Measurements from ENCODE around the gene DNAJC12. TPM values are rescaled to one million over a fixed set of nuclear protein-coding genes. Genes with fewer than 3 reads are reported as not detected.

DNAJC12 gene
- total and polyA plus RNA-seq, 8 donors = 8.7 to 35.5 (median 20.6) TPM

DNA sequence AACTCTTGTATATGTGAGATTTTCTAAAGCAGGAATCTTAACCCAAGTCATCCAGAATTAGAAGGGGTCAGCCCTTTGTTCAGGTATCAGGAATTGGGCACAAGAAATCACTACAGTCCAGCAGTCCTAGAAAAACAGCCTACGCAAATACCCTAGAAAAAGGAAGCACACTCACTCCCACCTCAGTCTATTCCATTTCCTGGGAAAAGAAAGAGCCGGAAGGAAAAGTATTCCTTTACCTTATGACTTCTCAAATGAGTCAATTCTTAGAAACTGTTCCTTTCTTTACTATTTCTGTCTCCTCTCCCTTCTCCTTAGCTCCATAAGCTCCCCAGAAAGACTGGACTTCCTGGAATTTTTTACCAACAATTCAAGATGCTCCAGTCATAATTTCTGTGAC lies 62.7 kb downstream of the DNAJC12 start:
- H3K4me3 ChIP-seq = no peak overlapping the region
- intact Hi-C loops (cut with DNase I) = no loop called here
- no peaks in the 10 kb centered on the region for H3K4me1 ChIP-seq
- ATAC-seq = no peak
- no peak overlapping the region for H3K27ac ChIP-seq
- no peaks in the 10 kb centered on the region for H3K9me3 ChIP-seq
- TF ChIP-seq, protein P1, sequence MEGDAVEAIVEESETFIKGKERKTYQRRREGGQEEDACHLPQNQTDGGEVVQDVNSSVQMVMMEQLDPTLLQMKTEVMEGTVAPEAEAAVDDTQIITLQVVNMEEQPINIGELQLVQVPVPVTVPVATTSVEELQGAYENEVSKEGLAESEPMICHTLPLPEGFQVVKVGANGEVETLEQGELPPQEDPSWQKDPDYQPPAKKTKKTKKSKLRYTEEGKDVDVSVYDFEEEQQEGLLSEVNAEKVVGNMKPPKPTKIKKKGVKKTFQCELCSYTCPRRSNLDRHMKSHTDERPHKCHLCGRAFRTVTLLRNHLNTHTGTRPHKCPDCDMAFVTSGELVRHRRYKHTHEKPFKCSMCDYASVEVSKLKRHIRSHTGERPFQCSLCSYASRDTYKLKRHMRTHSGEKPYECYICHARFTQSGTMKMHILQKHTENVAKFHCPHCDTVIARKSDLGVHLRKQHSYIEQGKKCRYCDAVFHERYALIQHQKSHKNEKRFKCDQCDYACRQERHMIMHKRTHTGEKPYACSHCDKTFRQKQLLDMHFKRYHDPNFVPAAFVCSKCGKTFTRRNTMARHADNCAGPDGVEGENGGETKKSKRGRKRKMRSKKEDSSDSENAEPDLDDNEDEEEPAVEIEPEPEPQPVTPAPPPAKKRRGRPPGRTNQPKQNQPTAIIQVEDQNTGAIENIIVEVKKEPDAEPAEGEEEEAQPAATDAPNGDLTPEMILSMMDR (IDR thresholded peaks at IDR 0.05) = no peak
- no peaks in the 10 kb centered on the region for H3K27me3 ChIP-seq
- no peaks in the 10 kb centered on the region for H3K36me3 ChIP-seq
- FAIRE-seq = no peak
- no peak for DNase-seq
- 79 to 81% methylated on average over 2 of the region's 2 CpGs for WGBS, 2 donors

DNA sequence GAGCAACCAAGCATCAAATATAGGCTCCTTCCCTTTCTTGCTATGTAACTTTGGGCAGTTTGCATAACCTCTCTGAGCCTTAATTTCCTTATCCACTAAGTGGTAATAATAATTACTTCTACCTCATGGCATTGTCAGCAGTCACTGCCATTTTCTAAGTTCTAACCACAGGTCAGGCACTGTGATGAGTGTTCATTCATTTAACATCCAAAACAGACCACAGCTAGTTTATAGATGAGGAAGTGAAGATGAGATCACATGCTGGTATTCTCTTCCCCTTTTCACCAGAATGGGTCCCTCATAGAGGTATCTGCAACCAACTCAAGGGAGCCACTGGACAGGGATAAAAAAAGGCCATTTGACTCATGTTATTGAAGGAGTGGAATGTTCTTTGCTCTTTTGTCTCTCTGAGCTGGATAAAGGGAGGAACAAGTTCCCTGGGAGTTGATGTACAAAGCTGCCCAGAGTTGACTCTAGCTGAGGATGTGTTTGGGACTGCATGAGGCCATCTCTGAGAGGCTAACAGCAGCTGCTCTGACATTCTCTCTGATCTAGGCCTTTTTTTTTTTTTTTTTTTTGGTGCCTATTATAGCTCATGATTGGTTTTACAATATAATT lies 65.0 kb downstream of the DNAJC12 start:
- Histone ChIP-seq H3K27me3 (no peaks in the 10 kb centered on the region), H3K36me3 (no peaks in the 10 kb centered on the region), H3K9me3 (no peaks in the 10 kb centered on the region), H3K4me1 (no peaks in the 10 kb centered on the region), H3K27ac (no peak overlapping the region), H3K4me3 (no peak overlapping the region)
- no peak for FAIRE-seq
- intact Hi-C loops (cut with DNase I) = no loop called here
- TF ChIP-seq, protein P1 (IDR thresholded peaks at IDR 0.05) = no peak
- no peak for DNase-seq
- peak in 2 of 4 donors; percentile 59 to 74 for ATAC-seq

DNA sequence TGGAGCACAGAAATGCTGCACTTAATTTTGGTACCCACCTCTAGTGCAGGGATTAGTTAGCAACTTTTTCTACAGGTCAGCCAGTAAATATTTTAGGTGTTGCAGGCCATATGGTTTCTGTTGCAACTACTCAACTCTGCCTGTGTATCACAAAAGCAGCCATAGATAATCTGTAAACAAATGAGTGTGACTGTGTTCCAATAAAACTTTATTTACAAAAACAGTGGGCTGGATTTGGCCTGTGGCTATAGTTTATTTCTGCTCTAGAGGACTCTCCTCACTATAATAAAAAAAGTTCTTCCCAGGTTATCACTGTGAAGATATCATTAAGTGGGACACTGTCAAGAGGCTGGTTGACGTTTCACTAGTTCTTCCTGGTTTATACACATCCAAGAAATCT lies 65.8 kb downstream of the DNAJC12 start:
- FAIRE-seq (no peak), ATAC-seq (no peak), DNase-seq (no peak)
- H3K36me3 ChIP-seq = no peaks in the 10 kb centered on the region
- no peaks in the 10 kb centered on the region for H3K27me3 ChIP-seq
- no peaks in the 10 kb centered on the region for H3K9me3 ChIP-seq
- WGBS, 2 donors = 82 to 89% methylated on average over 1 of the region's 1 CpG
- intact Hi-C loops (cut with DNase I) = no loop called here
- no peak overlapping the region for H3K4me3 ChIP-seq
- H3K4me1 ChIP-seq = no peaks in the 10 kb centered on the region
- TF ChIP-seq, protein P1 (IDR thresholded peaks at IDR 0.05) = no peak
- no peak overlapping the region for H3K27ac ChIP-seq

DNA sequence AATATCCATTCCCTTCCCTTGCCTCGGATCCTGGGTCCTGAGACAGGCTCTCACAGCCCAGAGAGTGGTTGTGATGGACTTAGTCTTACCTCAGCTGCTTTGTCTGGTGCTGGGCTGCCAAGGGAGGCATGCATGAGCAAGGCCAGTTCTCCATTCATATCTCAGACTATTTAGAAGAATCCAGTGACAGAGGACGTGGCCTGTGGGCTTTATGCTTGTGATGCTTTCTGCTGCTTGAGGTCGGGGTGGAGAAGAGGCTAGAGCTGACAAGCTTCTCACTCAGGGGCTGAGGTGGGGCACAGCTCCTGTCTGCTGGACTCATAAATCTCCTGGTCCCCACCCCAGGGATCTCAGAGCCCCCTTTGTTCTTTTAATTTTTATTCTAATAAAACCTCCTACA lies 66.8 kb downstream of the DNAJC12 start:
- FAIRE-seq = no peak
- H3K9me3 ChIP-seq = no peaks in the 10 kb centered on the region
- intact Hi-C loops (cut with DNase I) = no loop called here
- ATAC-seq = no peak
- no peak overlapping the region for H3K27ac ChIP-seq
- 65 to 84% methylated on average over 3 of the region's 3 CpGs for WGBS, 2 donors
- no peaks in the 10 kb centered on the region for H3K36me3 ChIP-seq
- H3K4me1 ChIP-seq = no peaks in the 10 kb centered on the region
- no peak overlapping the region for H3K4me3 ChIP-seq
- TF ChIP-seq, protein P1 (IDR thresholded peaks at IDR 0.05) = no peak
- DNase-seq = no peak
- no peaks in the 10 kb centered on the region for H3K27me3 ChIP-seq

DNA sequence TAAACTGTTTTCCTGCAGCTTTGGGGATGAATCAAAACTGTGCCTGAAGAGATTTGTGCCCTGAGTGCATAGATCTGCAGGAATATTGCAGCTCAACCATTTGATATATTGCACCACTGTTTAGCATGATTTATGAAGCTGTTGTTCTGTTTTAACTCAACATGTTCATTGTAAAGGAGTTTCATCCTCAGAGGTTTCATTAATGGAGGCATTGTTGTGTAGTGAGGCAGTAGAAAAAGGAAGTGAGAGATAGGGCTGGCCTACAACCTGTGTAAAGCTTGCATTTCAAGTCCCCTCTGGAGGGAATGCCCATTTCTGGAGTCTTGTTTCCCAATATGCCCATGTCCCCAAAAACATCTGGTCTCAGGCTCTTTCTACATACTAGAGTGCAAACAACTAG lies 67.5 kb downstream of the DNAJC12 start:
- H3K27me3 ChIP-seq = no peaks in the 10 kb centered on the region
- no peaks in the 10 kb centered on the region for H3K9me3 ChIP-seq
- TF ChIP-seq, protein P1 (IDR thresholded peaks at IDR 0.05) = no peak
- ATAC-seq (peak in 1 of 4 donors; percentile 22), DNase-seq (no peak), FAIRE-seq (no peak)
- no peaks in the 10 kb centered on the region for H3K36me3 ChIP-seq
- no peak overlapping the region for H3K27ac ChIP-seq
- H3K4me3 ChIP-seq = no peak overlapping the region
- no peaks in the 10 kb centered on the region for H3K4me1 ChIP-seq
- intact Hi-C loops (cut with DNase I) = no loop called here

All from pancreas (tissue), 10 donors.